HG02623 (cell line): Measurements from ENCODE around the gene JUND.
"Not testable (repeated sequence)": the region's sequence is repeated elsewhere in the genome, so short reads cannot be mapped to it uniquely, and the experiment has no call there.

Source experiments
- ATAC-seq: cut with Tn5 transposase; IDR thresholded peaks from one replicate; pipeline ENCODE4 v1.9.1; 2021; ENCODE audit warnings: moderate library complexity; ENCODE audit not compliant: unreplicated experiment

JUND gene

GRCh38 chr19:18281082-18282020, at the start of gene JUND:
Gene JUND, minus strand, starts transcription at chr19:18281622. Its CDS starts 138 bp downstream, at chr19:18281484.
- ATAC-seq = peak; percentile 56

- ATAC-seq = no peak
Observed at GRCh38 chr19:18330868-18331267, 49.4 kb upstream of the JUND start.

- no peak for ATAC-seq
Observed at GRCh38 chr19:18329035-18329376, 47.6 kb upstream of the JUND start.

- peak; percentile 82 for ATAC-seq
Observed at GRCh38 chr19:18328340-18329034, 47.1 kb upstream of the JUND start.

- no peak for ATAC-seq
Observed at GRCh38 chr19:18326772-18327171, 45.4 kb upstream of the JUND start.

GRCh38 chr19:18324373-18324731, 42.9 kb upstream of the JUND start:
- not testable (repeated sequence) for ATAC-seq

- peak; percentile 89 for ATAC-seq
Observed at GRCh38 chr19:18322759-18323460, 41.5 kb upstream of the JUND start, which contains the start of gene LSM4. Gene LSM4, minus strand, starts transcription at chr19:18323076. Its CDS starts 56 bp downstream, at chr19:18323020.

- no peak for ATAC-seq
Observed at GRCh38 chr19:18322318-18322758, 40.9 kb upstream of the JUND start.

GRCh38 chr19:18321734-18322102, 40.3 kb upstream of the JUND start:
- ATAC-seq = no peak

- ATAC-seq = no peak
Observed at GRCh38 chr19:18320865-18321733, 39.7 kb upstream of the JUND start.

GRCh38 chr19:18319591-18320135, 38.2 kb upstream of the JUND start:
- ATAC-seq = no peak

GRCh38 chr19:18317961-18318800, 36.8 kb upstream of the JUND start:
- no peak for ATAC-seq

- ATAC-seq = no peak
Observed at GRCh38 chr19:18313398-18313797, 32.0 kb upstream of the JUND start.

GRCh38 chr19:18312092-18312534, 30.7 kb upstream of the JUND start:
- no peak for ATAC-seq

- no peak for ATAC-seq
Observed at GRCh38 chr19:18311502-18312091, 30.2 kb upstream of the JUND start.

GRCh38 chr19:18310966-18311365, 29.5 kb upstream of the JUND start:
- ATAC-seq = no peak

GRCh38 chr19:18310118-18310909, 28.9 kb upstream of the JUND start:
- ATAC-seq = no peak

- no peak for ATAC-seq
Observed at GRCh38 chr19:18309525-18310064, 28.2 kb upstream of the JUND start.
